ENCODE data around the gene IGFBPL1.

The IGFBPL1 gene

DNA sequence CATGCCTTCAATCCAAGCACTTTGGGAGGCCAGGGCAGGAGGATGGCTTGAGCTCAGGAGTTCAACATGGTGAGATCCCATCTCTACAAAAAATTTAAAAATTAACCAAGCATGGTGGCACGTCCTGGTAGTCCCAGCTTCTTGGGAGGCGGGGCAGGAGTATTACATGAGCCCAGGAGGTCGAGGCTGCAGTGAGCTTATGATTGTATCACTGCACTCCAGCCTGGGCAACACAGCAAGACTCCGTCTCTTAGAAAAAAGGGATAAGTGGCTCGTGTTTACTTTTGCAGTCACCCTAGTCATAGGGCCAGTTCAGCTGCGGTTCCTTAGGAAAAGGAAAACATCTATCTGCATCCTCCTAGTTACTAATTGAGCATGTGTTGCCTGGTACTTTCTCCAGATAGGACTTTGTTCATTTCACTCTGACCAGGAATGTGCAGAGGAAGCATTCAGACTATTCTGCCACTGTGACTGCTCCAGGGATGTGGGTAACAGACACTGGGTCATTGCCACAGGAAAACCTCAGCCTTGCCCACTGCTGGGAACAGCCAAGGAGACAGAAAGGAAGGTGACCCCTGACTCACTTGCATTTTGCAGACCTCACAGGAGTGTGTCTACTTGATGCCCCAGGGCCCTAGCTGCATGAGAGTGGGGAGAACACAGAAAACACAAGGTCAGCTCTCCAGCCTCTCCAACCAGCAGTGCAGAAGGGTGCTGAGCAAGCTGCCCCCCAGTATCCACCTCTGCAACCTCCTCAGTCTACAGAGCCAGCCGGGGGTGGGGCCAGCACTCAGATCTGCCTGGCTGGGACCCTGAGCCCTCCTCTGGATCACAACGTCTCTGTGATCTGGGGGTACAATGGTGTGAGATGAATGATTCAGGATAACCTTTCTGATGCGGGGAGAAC lies 65.6 kb downstream of the IGFBPL1 start:
- TF ChIP-seq, protein P1, sequence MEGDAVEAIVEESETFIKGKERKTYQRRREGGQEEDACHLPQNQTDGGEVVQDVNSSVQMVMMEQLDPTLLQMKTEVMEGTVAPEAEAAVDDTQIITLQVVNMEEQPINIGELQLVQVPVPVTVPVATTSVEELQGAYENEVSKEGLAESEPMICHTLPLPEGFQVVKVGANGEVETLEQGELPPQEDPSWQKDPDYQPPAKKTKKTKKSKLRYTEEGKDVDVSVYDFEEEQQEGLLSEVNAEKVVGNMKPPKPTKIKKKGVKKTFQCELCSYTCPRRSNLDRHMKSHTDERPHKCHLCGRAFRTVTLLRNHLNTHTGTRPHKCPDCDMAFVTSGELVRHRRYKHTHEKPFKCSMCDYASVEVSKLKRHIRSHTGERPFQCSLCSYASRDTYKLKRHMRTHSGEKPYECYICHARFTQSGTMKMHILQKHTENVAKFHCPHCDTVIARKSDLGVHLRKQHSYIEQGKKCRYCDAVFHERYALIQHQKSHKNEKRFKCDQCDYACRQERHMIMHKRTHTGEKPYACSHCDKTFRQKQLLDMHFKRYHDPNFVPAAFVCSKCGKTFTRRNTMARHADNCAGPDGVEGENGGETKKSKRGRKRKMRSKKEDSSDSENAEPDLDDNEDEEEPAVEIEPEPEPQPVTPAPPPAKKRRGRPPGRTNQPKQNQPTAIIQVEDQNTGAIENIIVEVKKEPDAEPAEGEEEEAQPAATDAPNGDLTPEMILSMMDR (IDR thresholded peaks at IDR 0.05; ENCODE audit: insufficient read depth, missing control alignments) = no peak
- FAIRE-seq (no peak), DNase-seq (ENCODE audit: insufficient read length, low spot score) (no peak)

DNA sequence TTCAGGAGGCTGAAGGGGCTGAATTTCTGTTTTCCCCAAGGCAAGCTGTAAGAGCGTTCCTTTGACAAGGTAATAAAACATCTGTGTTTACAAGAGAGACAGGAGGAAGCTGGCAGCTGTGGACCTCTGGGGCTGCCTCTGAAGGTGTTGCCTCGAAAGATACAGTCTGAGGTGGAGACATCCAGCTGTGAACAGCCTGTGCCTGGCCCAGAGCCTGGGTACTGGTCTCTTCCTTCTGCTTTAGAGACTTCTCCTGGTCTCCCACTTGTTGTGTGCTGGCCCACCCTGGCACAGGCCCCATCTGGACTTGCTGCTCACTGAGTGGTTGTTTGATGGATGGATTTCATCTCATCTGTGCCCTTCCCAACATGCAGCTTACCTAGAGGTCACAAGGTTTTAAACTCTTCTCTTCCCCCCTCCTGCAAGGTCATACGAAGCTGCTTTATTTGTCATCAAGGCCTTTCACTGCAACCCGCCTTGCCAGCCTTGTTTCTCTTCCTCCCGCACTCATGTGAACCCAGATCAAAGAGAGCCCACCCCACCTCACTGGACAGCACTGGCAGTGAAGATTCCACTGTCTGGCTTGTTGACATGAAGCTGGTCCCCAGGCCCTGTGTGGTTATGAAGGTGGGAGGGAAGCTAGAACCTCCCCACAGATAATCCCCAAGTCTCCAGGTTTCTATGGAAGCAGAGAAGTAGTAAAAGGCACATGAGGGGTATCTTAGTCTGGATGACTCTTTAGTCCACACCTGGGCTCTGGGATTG lies 66.7 kb downstream of the IGFBPL1 start:
- TF ChIP-seq, protein P1 (IDR thresholded peaks at IDR 0.05; ENCODE audit: insufficient read depth, missing control alignments) = no peak
- DNase-seq (ENCODE audit: insufficient read length, low spot score) (no peak), FAIRE-seq (no peak)

DNA sequence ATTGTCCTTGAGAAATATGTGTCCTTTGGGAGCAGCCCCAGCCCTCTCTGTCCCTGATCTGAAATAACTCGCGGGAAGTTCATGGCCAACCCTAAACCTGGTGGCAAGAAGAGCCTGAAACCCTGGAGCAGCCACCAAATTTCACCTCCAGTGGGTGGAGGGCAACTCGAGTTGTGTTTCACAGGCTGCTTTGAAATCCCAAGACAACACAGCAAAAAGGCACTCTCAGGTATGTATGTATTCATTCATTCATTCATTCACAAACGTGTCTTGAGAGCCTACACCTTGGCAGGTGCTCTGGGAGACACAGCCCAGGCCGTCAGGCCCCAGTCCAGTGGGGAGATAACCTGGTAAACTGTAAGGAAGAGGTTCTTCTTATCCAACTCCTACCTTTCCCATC lies 67.4 kb downstream of the IGFBPL1 start:
- DNase-seq (ENCODE audit: insufficient read length, low spot score) (no peak), FAIRE-seq (no peak)
- TF ChIP-seq, protein P1 (IDR thresholded peaks at IDR 0.05; ENCODE audit: insufficient read depth, missing control alignments) = no peak
